GM12878 (cell line): ENCODE results near the gene GALNT15. TPM values are rescaled to one million over a fixed set of nuclear protein-coding genes. Genes with fewer than 3 reads are reported as not detected.

ENCODE experiments used
- ATAC-seq: fragments of 200-7000 bp; cut with Tn5 transposase; 3 replicates; pipeline ENCODE4 v1.9.1; 2020; ENCODE audit warnings: mild to moderate bottlenecking, moderate library complexity
- BruUV-seq: library from RNA; stranded (reverse); fragments of 400-500 nt; replicated peaks from 2 replicates; lab custom pipeline; 2021; lab: Mats Ljungman, UMichigan
- CTCF ChIA-PET: fragments of 300-600 bp; sonication (Branson Sonifier 250); formaldehyde crosslinking; extraction: SDS; loops from one replicate; lab custom pipeline; 2021; ENCODE audit warnings: inconsistent platforms; lab: Yijun Ruan, JAX
- POLR2A ChIA-PET: fragments of 350-600 bp; formaldehyde crosslinking; extraction: SDS; loops from one replicate; lab custom pipeline; 2021; ENCODE audit warnings: inconsistent platforms; lab: Charles Lee
- RAD21 ChIA-PET: fragments of 300-600 bp; sonication (Branson Sonifier 250); formaldehyde crosslinking; loops from one replicate; lab custom pipeline; 2023; ENCODE audit warnings: antibody characterized with exemption; ENCODE audit not compliant: unreplicated experiment; lab: Charles Lee
- SMC1A ChIA-PET: fragments of 300-600 bp; sonication (Branson Sonifier 250); formaldehyde crosslinking; loops from one replicate; lab custom pipeline; 2023; ENCODE audit not compliant: unreplicated experiment, uncharacterized antibody; lab: Charles Lee
- DNase-seq: peaks from one replicate; pipeline ENCODE4 v3.0.0-alpha.2; 2011; ENCODE audit warnings: low read depth, low spot score
- FAIRE-seq: peaks from 3 replicates; lab custom pipeline; 2011; peaks lifted over from hg19 to GRCh38; lab: Jason Lieb, UNC
- H2AFZ ChIP-seq: 2 replicates; pipeline ENCODE4 v1.6.0; 2011; ENCODE audit warnings: low read depth, low read length, control low read depth; ENCODE audit not compliant: control insufficient read depth
- H3K27ac ChIP-seq: 2 replicates; pipeline ENCODE4 v1.5.1; 2011; ENCODE audit warnings: control low read depth; ENCODE audit not compliant: control insufficient read depth, insufficient read depth
- H3K27me3 ChIP-seq, 2 experiments: replicated peaks in 1 of 2; 2 replicates each; pipeline versions ENCODE4 v1.6.0 to v1.6.1; 2011; ENCODE audit warnings: low read length in 1 of 2; ENCODE audit not compliant: control insufficient read depth in 2 of 2, insufficient read depth in 2 of 2
- H3K36me3 ChIP-seq, 2 experiments: 2 replicates each; pipeline ENCODE4 v1.5.1; 2011; ENCODE audit warnings: low read length in 1 of 2; ENCODE audit not compliant: control insufficient read depth in 2 of 2, insufficient read depth in 2 of 2
- H3K4me1 ChIP-seq: 2 replicates; pipeline ENCODE4 v1.6.1; 2011; ENCODE audit warnings: mild to moderate bottlenecking, low read length, moderate library complexity, mixed read lengths; ENCODE audit not compliant: control insufficient read depth, insufficient read depth
- H3K4me2 ChIP-seq: 2 replicates; pipeline ENCODE4 v1.6.0; 2011; ENCODE audit warnings: control low read depth; ENCODE audit not compliant: control insufficient read depth, insufficient read depth
- H3K4me3 ChIP-seq: fragments of 200-600 bp; sonication (generic); 2 replicates; pipeline ENCODE4 v1.5.1; 2016
- H3K79me2 ChIP-seq: 2 replicates; pipeline ENCODE4 v1.6.0; 2011; ENCODE audit warnings: low read length; ENCODE audit not compliant: control insufficient read depth, insufficient read depth
- H3K9ac ChIP-seq: 2 replicates; pipeline ENCODE4 v1.8.0; 2011; ENCODE audit warnings: low read length, control low read depth, mixed read lengths; ENCODE audit not compliant: control insufficient read depth, insufficient read depth
- H3K9me3 ChIP-seq: replicated peaks from 3 replicates; pipeline ENCODE4 v1.5.1; 2011; ENCODE audit warnings: mild to moderate bottlenecking, low read length; ENCODE audit not compliant: control insufficient read depth, insufficient read depth
- H4K20me1 ChIP-seq: 2 replicates; pipeline ENCODE4 v1.6.0; 2011; ENCODE audit not compliant: control insufficient read depth, insufficient read depth
- ELK1 ChIP-seq: IDR thresholded peaks from 2 replicates; pipeline ENCODE4 v1.6.1; 2012; ENCODE audit warnings: low read depth, low read length, improper control_type of control experiment
- IKZF2 ChIP-seq, 2 experiments: fragments of 450-650 bp; IDR thresholded peaks; 2 replicates each; pipeline ENCODE4 v1.6.1; 2017; ENCODE audit warnings: mild to moderate bottlenecking in 2 of 2, moderate library complexity in 2 of 2
- POLR2AphosphoS5 ChIP-seq: IDR thresholded peaks from 2 replicates; pipeline ENCODE4 v1.6.1; 2011; ENCODE audit warnings: mild to moderate bottlenecking, low read length, inconsistent platforms
- SP1 ChIP-seq: IDR thresholded peaks from one replicate; pipeline ENCODE4 v1.6.1; 2011; ENCODE audit warnings: low read depth, low read length
- WGBS: methylation state at CpG from one replicate; pipeline ENCODE4 v1.1.6; 2016; ENCODE audit warnings: low lambda C conversion rate; ENCODE audit not compliant: insufficient replicate concordance, insufficient coverage; ENCODE audit errors: missing lambda C conversion rate; 5-methylcytosine and 5-hydroxymethylcytosine counted together
- in situ Hi-C: fragments of 300-500 bp; cut with MboI; formaldehyde crosslinking; loops from 9 replicates; pipeline ENCODE4 v1.14.3; 2018; ENCODE audit warnings: mixed read lengths
- intact Hi-C: fragments of 100-400 bp; cut with micrococcal nuclease; formaldehyde crosslinking; loops from one replicate; pipeline ENCODE4 v1.14.2; 2022; ENCODE audit not compliant: unreplicated experiment
- polyA plus RNA-seq, 11 experiments: library from polyadenylated mRNA; depleted of rRNA in 4 of 11; unstranded in 6 of 11; stranded (reverse) in 5 of 11; fragments of >200 nt; fragmentation: Nextera tagmentation in 4 of 11; fragmentation: Illumina TruSeq in 1 of 11; extraction: Ambion mirVana in 4 of 11; extraction: Trizol in 1 of 11; gene quantifications; 1 replicate in 1 of 11; 2 replicates in 10 of 11; pipeline versions ENCODE4 v1.2.1 to v1.2.3, GENCODE V29; 2011 to 2016; ENCODE audit warnings: inconsistent platforms in 2 of 11, missing spikeins in 2 of 11, low read depth in 1 of 11
- total RNA-seq, 4 experiments: library from RNA; depleted of rRNA in 3 of 4; stranded (reverse); fragments of >200 nt in 3 of 4; fragmentation: Illumina TruSeq in 1 of 4; extraction: Trizol in 1 of 4; gene quantifications; 2 replicates each; pipeline versions ENCODE4 v1.2.1 to v1.2.3, GENCODE V29; 2013 to 2021
- TF ChIP-seq, protein P1 (sequence below): fragments of 450-650 bp; formaldehyde crosslinking; IDR thresholded peaks from 2 replicates; pipeline ENCODE4 v1.4.0; 2020; ENCODE audit warnings: mild to moderate bottlenecking, moderate library complexity
- TF ChIP-seq, protein P2 (sequence below): IDR thresholded peaks from 2 replicates; pipeline ENCODE4 v1.6.1; 2011; ENCODE audit warnings: mild to moderate bottlenecking, low read depth, low read length, moderate library complexity; ENCODE audit not compliant: insufficient replicate concordance

Gene GALNT15
- total and polyA plus RNA-seq, 10 of the 15 experiments (the other 5 are each of a cell fraction or from before 2014, with no cell fraction given): 0.03 to 0.05 TPM; not detected in 8

DNA sequence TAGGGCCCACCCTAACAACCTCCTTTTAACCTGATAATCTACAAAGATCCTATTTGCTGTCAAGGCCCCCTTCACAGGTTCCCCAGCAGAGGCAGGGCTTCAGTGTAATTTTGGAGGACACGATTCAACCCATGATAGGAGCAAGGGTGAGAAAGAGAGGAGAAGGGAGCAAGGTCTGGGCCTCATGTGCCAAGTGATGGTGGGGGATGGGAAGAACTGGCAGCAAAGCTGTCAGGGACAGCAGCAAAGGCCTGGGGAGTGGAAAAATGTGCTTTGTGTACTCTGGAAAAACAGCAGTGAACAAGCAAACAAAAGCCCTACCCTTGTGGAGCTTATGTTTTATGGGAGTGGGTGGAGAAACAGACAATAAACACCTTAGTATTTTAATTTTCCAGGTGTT, 2.7 kb upstream of the GALNT15 start (continued):
- no peak for TF ChIP-seq ELK1
- TF ChIP-seq, protein P1, sequence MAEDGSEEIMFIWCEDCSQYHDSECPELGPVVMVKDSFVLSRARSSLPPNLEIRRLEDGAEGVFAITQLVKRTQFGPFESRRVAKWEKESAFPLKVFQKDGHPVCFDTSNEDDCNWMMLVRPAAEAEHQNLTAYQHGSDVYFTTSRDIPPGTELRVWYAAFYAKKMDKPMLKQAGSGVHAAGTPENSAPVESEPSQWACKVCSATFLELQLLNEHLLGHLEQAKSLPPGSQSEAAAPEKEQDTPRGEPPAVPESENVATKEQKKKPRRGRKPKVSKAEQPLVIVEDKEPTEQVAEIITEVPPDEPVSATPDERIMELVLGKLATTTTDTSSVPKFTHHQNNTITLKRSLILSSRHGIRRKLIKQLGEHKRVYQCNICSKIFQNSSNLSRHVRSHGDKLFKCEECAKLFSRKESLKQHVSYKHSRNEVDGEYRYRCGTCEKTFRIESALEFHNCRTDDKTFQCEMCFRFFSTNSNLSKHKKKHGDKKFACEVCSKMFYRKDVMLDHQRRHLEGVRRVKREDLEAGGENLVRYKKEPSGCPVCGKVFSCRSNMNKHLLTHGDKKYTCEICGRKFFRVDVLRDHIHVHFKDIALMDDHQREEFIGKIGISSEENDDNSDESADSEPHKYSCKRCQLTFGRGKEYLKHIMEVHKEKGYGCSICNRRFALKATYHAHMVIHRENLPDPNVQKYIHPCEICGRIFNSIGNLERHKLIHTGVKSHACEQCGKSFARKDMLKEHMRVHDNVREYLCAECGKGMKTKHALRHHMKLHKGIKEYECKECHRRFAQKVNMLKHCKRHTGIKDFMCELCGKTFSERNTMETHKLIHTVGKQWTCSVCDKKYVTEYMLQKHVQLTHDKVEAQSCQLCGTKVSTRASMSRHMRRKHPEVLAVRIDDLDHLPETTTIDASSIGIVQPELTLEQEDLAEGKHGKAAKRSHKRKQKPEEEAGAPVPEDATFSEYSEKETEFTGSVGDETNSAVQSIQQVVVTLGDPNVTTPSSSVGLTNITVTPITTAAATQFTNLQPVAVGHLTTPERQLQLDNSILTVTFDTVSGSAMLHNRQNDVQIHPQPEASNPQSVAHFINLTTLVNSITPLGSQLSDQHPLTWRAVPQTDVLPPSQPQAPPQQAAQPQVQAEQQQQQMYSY (CRISPR knock-in tag): no peak
- TF ChIP-seq, all 136 proteins: peak for 0

DNA sequence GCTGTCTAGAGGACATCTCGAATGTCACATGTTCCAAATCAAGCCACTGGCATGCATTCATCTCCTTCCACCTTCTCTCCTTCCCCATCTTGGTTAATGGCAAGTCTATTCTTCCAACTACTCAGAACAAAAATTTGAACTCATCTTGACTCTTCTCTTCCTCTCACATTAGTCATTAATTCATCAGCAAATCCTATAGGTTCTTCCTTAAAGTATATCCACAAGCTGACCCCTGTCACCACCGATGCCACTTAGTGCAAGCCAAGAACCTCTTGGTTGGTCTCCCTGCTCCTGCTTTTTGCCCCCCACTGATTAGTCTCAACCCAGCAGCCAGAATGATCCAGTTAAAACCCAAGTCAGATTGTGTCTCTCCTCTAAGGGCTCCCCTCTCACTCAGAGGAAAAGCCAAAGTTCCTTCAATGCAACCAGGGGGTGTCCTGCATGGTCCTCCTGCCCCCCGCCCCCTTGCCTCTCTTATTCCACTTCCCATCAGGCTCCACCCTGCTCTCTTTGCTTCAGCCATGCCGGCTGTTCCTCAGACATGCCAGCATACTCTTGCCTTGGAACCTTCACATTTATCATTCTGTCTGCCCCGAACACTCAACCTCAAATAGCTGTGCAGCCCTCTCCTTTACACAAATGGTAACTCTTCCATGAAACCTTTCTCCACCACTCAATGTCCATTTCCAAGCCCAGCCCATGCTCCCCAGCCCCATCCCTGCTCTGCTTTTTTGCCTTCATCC, 1.0 kb upstream of the GALNT15 start:
- H3K9me3 ChIP-seq: no peaks in the 10 kb centered on the region
- WGBS: 22% methylated on average over 5 of the region's 5 CpGs
- RAD21 ChIA-PET: interaction anchor here (0.9 to 1.2 kb wide), 5 partner anchors 124 to 361 kb away, joined by 3 to 5 read pairs (median 4); no protein-coding TSS in a partner anchor
- H3K79me2 ChIP-seq: no peaks in the 10 kb centered on the region
- no peaks in the 10 kb centered on the region for H3K36me3 ChIP-seq
- intact Hi-C loops: loop anchor here (10.0 kb wide), 1 partner anchor 539 kb away; no protein-coding TSS in a partner anchor
- no peak overlapping the region for H3K4me2 ChIP-seq
- no peak for DNase-seq
- BruUV-seq: no TSS peak
- peaks cover 0 to 3% of the 10 kb centered on the region in 2 experiments; a peak in 2 of 4 replicates for H3K27me3 ChIP-seq
- H3K9ac ChIP-seq: no peak overlapping the region
- POLR2A ChIA-PET: no interaction called here
- no peaks in the 10 kb centered on the region for H4K20me1 ChIP-seq
- no peak overlapping the region for H2AFZ ChIP-seq
- H3K4me3 ChIP-seq: no peak overlapping the region
- H3K4me1 ChIP-seq: no peaks in the 10 kb centered on the region
- TF ChIP-seq SP1 (no peak), POLR2AphosphoS5 (no peak), IKZF2 (IDR thresholded peaks at IDR 0.05) (no peak)
- TF ChIP-seq, protein P2, sequence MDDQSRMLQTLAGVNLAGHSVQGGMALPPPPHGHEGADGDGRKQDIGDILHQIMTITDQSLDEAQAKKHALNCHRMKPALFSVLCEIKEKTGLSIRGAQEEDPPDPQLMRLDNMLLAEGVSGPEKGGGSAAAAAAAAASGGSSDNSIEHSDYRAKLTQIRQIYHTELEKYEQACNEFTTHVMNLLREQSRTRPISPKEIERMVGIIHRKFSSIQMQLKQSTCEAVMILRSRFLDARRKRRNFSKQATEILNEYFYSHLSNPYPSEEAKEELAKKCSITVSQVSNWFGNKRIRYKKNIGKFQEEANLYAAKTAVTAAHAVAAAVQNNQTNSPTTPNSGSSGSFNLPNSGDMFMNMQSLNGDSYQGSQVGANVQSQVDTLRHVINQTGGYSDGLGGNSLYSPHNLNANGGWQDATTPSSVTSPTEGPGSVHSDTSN: no peak
- CTCF ChIA-PET: interaction anchor here (0.5 to 9.8 kb wide), 6 partner anchors 31 to 1106 kb away, joined by 3 to 127 read pairs (median 4); no protein-coding TSS in a partner anchor
- SMC1A ChIA-PET: interaction anchor here (1.0 to 2.4 kb wide), 3 partner anchors 106 to 126 kb away, joined by 3 to 7 read pairs (median 3); no protein-coding TSS in a partner anchor
- ATAC-seq: no peak
- no peak for FAIRE-seq
- H3K27ac ChIP-seq: no peak overlapping the region
- in situ Hi-C loops: loop anchor here (5.0 to 10.0 kb wide), 2 partner anchors 129 to 361 kb away; no protein-coding TSS in a partner anchor
